B cell (primary cell): ENCODE data around the gene CCNA1. TPM values are rescaled to one million over a fixed set of nuclear protein-coding genes. Genes with fewer than 3 reads are reported as not detected.

Experiments
- ATAC-seq: fragments of 200-7000 bp; cut with Tn5 transposase; one replicate; pipeline ENCODE4 v1.10.0; 2021; ENCODE audit warnings: low read depth, mild to moderate bottlenecking, moderate number of reproducible peaks, moderate library complexity
- CTCF ChIA-PET: fragments of 350-600 bp; sonication (Branson Sonifier 250); formaldehyde crosslinking; loops from one replicate; lab custom pipeline; 2021; ENCODE audit warnings: antibody characterized with exemption, inconsistent platforms; lab: Charles Lee
- POLR2A ChIA-PET: fragments of 350-600 bp; sonication (Branson Sonifier 250); formaldehyde crosslinking; loops from one replicate; lab custom pipeline; 2021; ENCODE audit warnings: antibody characterized with exemption; lab: Charles Lee
- DNase-seq: peaks from one replicate; pipeline ENCODE4 v3.0.0; 2013
- H2AFZ ChIP-seq: 2 replicates; pipeline ENCODE4 v1.6.1; 2012; ENCODE audit warnings: mild to moderate bottlenecking, low read depth, low read length; ENCODE audit not compliant: insufficient read depth, poor library complexity, severe bottlenecking
- H3K27ac ChIP-seq, 2 donors: 1 replicate in 1 of 2; 2 replicates in 1 of 2; pipeline ENCODE4 v1.5.1; 2012 to 2013; ENCODE audit warnings: low read length in 2 of 2, mild to moderate bottlenecking in 2 of 2, moderate library complexity in 1 of 2
- H3K27me3 ChIP-seq, 4 experiments: fragments of 200-600 bp in 1 of 4; sonication (generic) in 1 of 4; replicated peaks in 1 of 4; 1 replicate in 2 of 4; 2 replicates in 2 of 4; pipeline versions ENCODE4 v1.6.1 to v1.7.0; 2013 to 2016; ENCODE audit warnings: low read length in 3 of 4, mild to moderate bottlenecking in 2 of 4, mixed read lengths in 1 of 4, moderate library complexity in 1 of 4; ENCODE audit not compliant: insufficient read depth in 4 of 4, control insufficient read depth in 3 of 4; ENCODE audit errors: control extremely low read depth in 1 of 4
- H3K36me3 ChIP-seq, 2 experiments: replicated peaks in 1 of 2; 1 replicate in 1 of 2; 2 replicates in 1 of 2; pipeline versions ENCODE4 v1.6.1 to v1.7.1; 2013; ENCODE audit warnings: low read length in 1 of 2; ENCODE audit not compliant: insufficient read depth in 2 of 2, control insufficient read depth in 1 of 2; ENCODE audit errors: control extremely low read depth in 1 of 2, extremely low read depth in 1 of 2
- H3K4me1 ChIP-seq, 2 donors: fragments of 200-600 bp in 1 of 2; sonication (generic) in 1 of 2; 1 replicate in 1 of 2; 2 replicates in 1 of 2; pipeline versions ENCODE4 v1.5.1 to v1.6.1; 2013 to 2017; ENCODE audit warnings: low read length in 2 of 2; ENCODE audit not compliant: control insufficient read depth in 2 of 2, insufficient read depth in 2 of 2
- H3K4me2 ChIP-seq: replicated peaks from 2 replicates; pipeline ENCODE3; 2012; ENCODE audit warnings: mild to moderate bottlenecking, low read depth, low read length; ENCODE audit not compliant: poor library complexity, severe bottlenecking
- H3K4me3 ChIP-seq, 5 experiments: fragments of 200-600 bp in 1 of 5; sonication (generic) in 1 of 5; 1 replicate in 3 of 5; 2 replicates in 2 of 5; pipeline versions ENCODE4 v1.5.1 to v1.7.0; 2011 to 2016; ENCODE audit warnings: low read length in 4 of 5, mild to moderate bottlenecking in 4 of 5, low read depth in 2 of 5, control low read depth in 1 of 5, moderate library complexity in 1 of 5; ENCODE audit not compliant: insufficient read depth in 1 of 5; ENCODE audit errors: control extremely low read depth in 1 of 5, extremely low read depth in 1 of 5
- H3K79me2 ChIP-seq: fragments of 200-600 bp; sonication (generic); one replicate; pipeline ENCODE4 v1.6.0; 2016; ENCODE audit warnings: low read length; ENCODE audit not compliant: control insufficient read depth, insufficient read depth
- H3K9ac ChIP-seq: fragments of 200-600 bp; sonication (generic); 2 replicates; pipeline ENCODE4 v1.6.1; 2017; ENCODE audit warnings: mild to moderate bottlenecking, low read length, moderate library complexity
- H3K9me3 ChIP-seq, 3 donors: one replicate each; pipeline versions ENCODE4 v1.6.1 to v1.7.1; 2013; ENCODE audit warnings: low read length in 2 of 3; ENCODE audit not compliant: control insufficient read depth in 2 of 3, insufficient read depth in 1 of 3; ENCODE audit errors: control extremely low read depth in 1 of 3
- H4K20me1 ChIP-seq: 2 replicates; pipeline ENCODE4 v1.6.0; 2012; ENCODE audit warnings: mild to moderate bottlenecking, low read length; ENCODE audit not compliant: insufficient read depth, control insufficient read depth, poor library complexity, severe bottlenecking
- H3K27ac Mint-ChIP-seq: one replicate; pipeline ENCODE4 v1.8.0; 2021; ENCODE audit warnings: mixed read lengths
- H3K27me3 Mint-ChIP-seq: one replicate; pipeline ENCODE4 v1.8.0; 2021; ENCODE audit warnings: mixed read lengths
- H3K4me1 Mint-ChIP-seq: one replicate; pipeline ENCODE4 v1.8.0; 2021; ENCODE audit warnings: mixed read lengths
- H3K4me3 Mint-ChIP-seq: one replicate; pipeline ENCODE4 v1.8.0; 2021; ENCODE audit warnings: mixed read lengths
- H3K9me3 Mint-ChIP-seq: one replicate; pipeline ENCODE4 v1.8.0; 2022; ENCODE audit warnings: mixed read lengths; ENCODE audit not compliant: insufficient read depth
- CTCF ChIP-seq: fragments of 200-600 bp; IDR thresholded peaks from one replicate; pipeline ENCODE4 v1.8.0; 2022; ENCODE audit warnings: antibody characterized with exemption, mild to moderate bottlenecking
- EZH2 ChIP-seq: IDR thresholded peaks from 2 replicates; pipeline ENCODE4 v1.6.1; 2012; ENCODE audit warnings: borderline replicate concordance, low read depth, mild to moderate bottlenecking, moderate library complexity, low read length; ENCODE audit not compliant: insufficient read depth, poor library complexity, severe bottlenecking
- WGBS: methylation state at CpG from one replicate; pipeline ENCODE4 v1.1.5; 2013; ENCODE audit warnings: missing lambda C conversion rate; ENCODE audit not compliant: insufficient coverage; 5-methylcytosine and 5-hydroxymethylcytosine counted together
- intact Hi-C: fragments of 100-400 bp; cut with micrococcal nuclease; formaldehyde crosslinking; loops from one replicate; pipeline ENCODE4 v1.10.0; 2022
- polyA minus RNA-seq: library from RNA; depleted of rRNA, polyadenylated mRNA; stranded (reverse); fragments of >200 nt; gene quantifications from 2 replicates; pipeline ENCODE4 v1.2.3, GENCODE V29; 2012
- polyA plus RNA-seq: library from polyadenylated mRNA; depleted of rRNA; stranded (reverse); fragments of >200 nt; gene quantifications from 2 replicates; pipeline ENCODE4 v1.2.3, GENCODE V29; 2012
- total RNA-seq, 2 donors: library from RNA; stranded (reverse); fragments of 120-200 nt in 1 of 2; gene quantifications; 1 replicate in 1 of 2; 2 replicates in 1 of 2; pipeline versions ENCODE4 v1.2.3 to v1.2.4, GENCODE V29; 2013 to 2022

Gene CCNA1
- total RNA-seq: 0.51 and 0.69 TPM in 2 replicates
- 0.35 TPM for total RNA-seq (2013)
- 0.15 and 0.37 TPM in 2 replicates for polyA plus RNA-seq
- polyA minus RNA-seq: 0.36 TPM in 1 of 2 replicates, not detected in the other

GRCh38 chr13:36432106-36432544, at the start of gene CCNA1:
Gene CCNA1, plus strand, starts transcription at chr13:36432495. Its CDS starts 562 bp downstream, at chr13:36433057.
- ChIA-PET CTCF (no interaction called here), POLR2A (no interaction called here)
- Histone ChIP-seq H3K9me3 (no peaks in the 10 kb centered on the region), H3K4me2 (peak within 1 kb of the TSS; percentile 95), H3K27me3 (peaks cover 1 to 39% (median 20%) of the 10 kb centered on the region in 4 experiments), H3K27ac (no peak within 1 kb of the TSS), H3K36me3 (no peaks in the 10 kb centered on the region), H3K9ac (peak within 1 kb of the TSS; percentile 65), H3K79me2 (no peaks in the 10 kb centered on the region), H2AFZ (peak within 1 kb of the TSS; percentile 70), H3K4me3 (peak within 1 kb of the TSS; percentile 12 to 64 (median 56)), H4K20me1 (no peaks in the 10 kb centered on the region), H3K4me1 (peaks cover 21 to 25% of the 10 kb centered on the region in 2 donors)
- peaks cover 50% of the 10 kb centered on the region for H3K27me3 Mint-ChIP-seq
- H3K4me3 Mint-ChIP-seq: peak within 1 kb of the TSS; percentile 75
- no peak for TF ChIP-seq CTCF
- TF ChIP-seq EZH2: no peak
- H3K27ac Mint-ChIP-seq: no peak within 1 kb of the TSS
- H3K4me1 Mint-ChIP-seq: peaks cover 19% of the 10 kb centered on the region
- WGBS: 1% methylated on average over 37 of the region's 46 CpGs
- ATAC-seq (peak; percentile 36), DNase-seq (no peak)
- intact Hi-C loops: no loop called here
- H3K9me3 Mint-ChIP-seq: no peaks in the 10 kb centered on the region

- Mint-ChIP-seq H3K27me3 (peaks cover 24% of the 10 kb centered on the region), H3K4me1 (no peaks in the 10 kb centered on the region), H3K27ac (no peak overlapping the region), H3K4me3 (no peak overlapping the region), H3K9me3 (peaks cover 2% of the 10 kb centered on the region)
- H3K4me3 ChIP-seq: no peak overlapping the region
- no peak overlapping the region for H3K27ac ChIP-seq
- no peaks in the 10 kb centered on the region for H3K36me3 ChIP-seq
- no CpG with 5 or more reads among the region's 1 CpG for WGBS
- no peaks in the 10 kb centered on the region for H3K4me1 ChIP-seq
- H2AFZ ChIP-seq: no peak overlapping the region
- H4K20me1 ChIP-seq: no peaks in the 10 kb centered on the region
- no peak for ATAC-seq
- H3K27me3 ChIP-seq: peaks cover 0 to 3% (median 0%) of the 10 kb centered on the region in 4 experiments
- intact Hi-C loops: no loop called here
- H3K79me2 ChIP-seq: no peaks in the 10 kb centered on the region
- H3K9me3 ChIP-seq: no peaks in the 10 kb centered on the region
- no peak overlapping the region for H3K4me2 ChIP-seq
- H3K9ac ChIP-seq: no peak overlapping the region
- CTCF ChIA-PET: no interaction called here
- DNase-seq: no peak
- POLR2A ChIA-PET: no interaction called here
- TF ChIP-seq CTCF (no peak), EZH2 (no peak)
Measured at GRCh38 chr13:36385489-36385888, 46.8 kb upstream of the CCNA1 start.
